Cardiac muscle cell (in vitro differentiated cells and primary cell): ENCODE data around the gene HTR3A. TPM values are rescaled to one million over a fixed set of nuclear protein-coding genes. Genes with fewer than 3 reads are reported as not detected.

Experiments
- DNase-seq, 2 donors: peaks; one replicate each; pipeline versions ENCODE4 v3.0.0 to v3.0.0-alpha.2; 2010 to 2017; ENCODE audit warnings: low read depth in 1 of 2, low spot score in 1 of 2
- H3K27ac ChIP-seq: fragments of 200-600 bp; sonication (generic); 2 replicates; pipeline ENCODE4 v1.5.1; 2016
- H3K27me3 ChIP-seq: fragments of 200-600 bp; sonication (generic); 2 replicates; pipeline ENCODE4 v1.6.0; 2016; ENCODE audit warnings: control low read depth
- H3K36me3 ChIP-seq: fragments of 200-600 bp; sonication (generic); 2 replicates; pipeline ENCODE4 v1.5.1; 2016; ENCODE audit warnings: control low read depth
- H3K4me1 ChIP-seq: fragments of 200-600 bp; sonication (generic); 2 replicates; pipeline ENCODE4 v1.8.1; 2017; ENCODE audit warnings: low read depth, mild to moderate bottlenecking, mixed run types
- H3K4me3 ChIP-seq: fragments of 200-600 bp; sonication (generic); 2 replicates; pipeline ENCODE4 v1.5.1; 2016; ENCODE audit warnings: mild to moderate bottlenecking
- H3K9me3 ChIP-seq: fragments of 200-600 bp; sonication (generic); 2 replicates; pipeline ENCODE4 v1.5.1; 2017; ENCODE audit warnings: low read depth, mild to moderate bottlenecking, control low read depth
- CTCF ChIP-seq: IDR thresholded peaks from 2 replicates; pipeline ENCODE4 v1.5.1; 2012; ENCODE audit warnings: low read depth, mild to moderate bottlenecking, low read length
- polyA plus RNA-seq: library from polyadenylated mRNA; unstranded; fragments of >200 nt; fragmentation: Nextera tagmentation; extraction: Ambion mirVana; gene quantifications from 2 replicates; pipeline ENCODE4 v1.2.1, GENCODE V29; 2016
- total RNA-seq: library from RNA; depleted of rRNA; stranded (reverse); fragments of >200 nt; gene quantifications from 2 replicates; pipeline ENCODE4 v1.2.3, GENCODE V29; 2016

HTR3A gene
- total and polyA plus RNA-seq, 2 experiments from 2014 or later = 0.24 TPM; not detected in 1

- H3K4me3 ChIP-seq = no peak overlapping the region
- no peaks in the 10 kb centered on the region for H3K4me1 ChIP-seq
- no peaks in the 10 kb centered on the region for H3K36me3 ChIP-seq
- DNase-seq = no peak
- H3K9me3 ChIP-seq = no peaks in the 10 kb centered on the region
- no peak overlapping the region for H3K27ac ChIP-seq
- no peaks in the 10 kb centered on the region for H3K27me3 ChIP-seq
- TF ChIP-seq CTCF = no peak
These were observed 11.6 kb downstream of the HTR3A start for GRCh38 chr11:113986351-113987140.

- H3K4me1 ChIP-seq = no peaks in the 10 kb centered on the region
- H3K36me3 ChIP-seq = no peaks in the 10 kb centered on the region
- TF ChIP-seq CTCF = no peak
- H3K4me3 ChIP-seq = no peak overlapping the region
- no peaks in the 10 kb centered on the region for H3K9me3 ChIP-seq
- H3K27ac ChIP-seq = no peak overlapping the region
- DNase-seq = no peak
- peaks cover 19% of the 10 kb centered on the region for H3K27me3 ChIP-seq
These were observed 14.5 kb downstream of the HTR3A start for GRCh38 chr11:113989381-113989780.

- Histone ChIP-seq H3K4me1 (no peaks in the 10 kb centered on the region), H3K27ac (no peak overlapping the region), H3K4me3 (no peak overlapping the region), H3K9me3 (no peaks in the 10 kb centered on the region), H3K27me3 (peaks cover 21% of the 10 kb centered on the region), H3K36me3 (no peaks in the 10 kb centered on the region)
- DNase-seq = no peak
- no peak for TF ChIP-seq CTCF
These were observed 15.0 kb downstream of the HTR3A start for GRCh38 chr11:113989916-113990315.

- no peak for TF ChIP-seq CTCF
- Histone ChIP-seq H3K27me3 (peaks cover 27% of the 10 kb centered on the region), H3K4me1 (no peaks in the 10 kb centered on the region), H3K9me3 (no peaks in the 10 kb centered on the region), H3K36me3 (no peaks in the 10 kb centered on the region), H3K27ac (no peak overlapping the region), H3K4me3 (no peak overlapping the region)
- DNase-seq = peak; percentile 65 to 89
These were observed 16.3 kb downstream of the HTR3A start for GRCh38 chr11:113991170-113991569.

GRCh38 chr11:113991718-113992458 lies 17.0 kb downstream of the HTR3A start:
- peaks cover 33% of the 10 kb centered on the region for H3K27me3 ChIP-seq

More at GRCh38 chr11:113991718-113992458, 17.0 kb downstream of the HTR3A start:
- no peak for TF ChIP-seq CTCF
- Histone ChIP-seq H3K27ac (no peak overlapping the region), H3K9me3 (no peaks in the 10 kb centered on the region), H3K4me3 (no peak overlapping the region), H3K36me3 (no peaks in the 10 kb centered on the region), H3K4me1 (no peaks in the 10 kb centered on the region)
- DNase-seq = peak; percentile 20 to 24
